NCI-H2227 (cell line): ENCODE data around the gene C6orf136.
"Not testable (repeated sequence)": the region's sequence is repeated elsewhere in the genome, so short reads cannot be mapped to it uniquely, and the experiment has no call there.

ENCODE experiments used
- DNase-seq: peaks from one replicate; lab custom pipeline; 2025; ENCODE audit not compliant: unreplicated experiment; lab: John Stamatoyannopoulos, UW

Gene C6orf136

GRCh38 chr6:30655743-30656094, 8.8 kb downstream of the C6orf136 start:
- no peak for DNase-seq

GRCh38 chr6:30656513-30656912, 9.6 kb downstream of the C6orf136 start:
- DNase-seq, result no peak

GRCh38 chr6:30657454-30657853, 10.5 kb downstream of the C6orf136 start:
- no peak for DNase-seq

DNA sequence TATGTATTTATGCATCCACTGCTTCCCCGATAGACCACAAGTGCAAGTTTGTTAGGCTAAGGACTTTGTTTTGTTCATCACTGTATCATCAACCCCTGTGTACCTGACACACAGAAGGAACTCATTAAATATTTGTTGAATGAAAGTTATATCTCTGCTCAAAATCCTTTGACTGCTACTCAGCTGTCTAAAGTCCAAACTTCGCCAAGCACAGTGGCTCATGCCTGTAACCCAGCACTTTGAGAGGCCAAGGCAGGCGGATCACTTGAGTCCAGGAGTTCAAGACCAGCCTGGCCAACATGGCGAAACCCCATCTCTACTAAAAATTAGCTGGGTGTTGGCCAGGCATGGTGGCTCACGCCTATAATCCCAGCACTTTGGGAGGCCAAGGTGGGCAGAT, 11.0 kb downstream of the C6orf136 start:
- DNase-seq, result not testable (repeated sequence)

GRCh38 chr6:30664994-30665767, 18.2 kb downstream of the C6orf136 start:
- DNase-seq, result no peak

- not testable (repeated sequence) for DNase-seq
These were observed 19.4 kb downstream of the C6orf136 start for GRCh38 chr6:30666300-30666699.

DNA sequence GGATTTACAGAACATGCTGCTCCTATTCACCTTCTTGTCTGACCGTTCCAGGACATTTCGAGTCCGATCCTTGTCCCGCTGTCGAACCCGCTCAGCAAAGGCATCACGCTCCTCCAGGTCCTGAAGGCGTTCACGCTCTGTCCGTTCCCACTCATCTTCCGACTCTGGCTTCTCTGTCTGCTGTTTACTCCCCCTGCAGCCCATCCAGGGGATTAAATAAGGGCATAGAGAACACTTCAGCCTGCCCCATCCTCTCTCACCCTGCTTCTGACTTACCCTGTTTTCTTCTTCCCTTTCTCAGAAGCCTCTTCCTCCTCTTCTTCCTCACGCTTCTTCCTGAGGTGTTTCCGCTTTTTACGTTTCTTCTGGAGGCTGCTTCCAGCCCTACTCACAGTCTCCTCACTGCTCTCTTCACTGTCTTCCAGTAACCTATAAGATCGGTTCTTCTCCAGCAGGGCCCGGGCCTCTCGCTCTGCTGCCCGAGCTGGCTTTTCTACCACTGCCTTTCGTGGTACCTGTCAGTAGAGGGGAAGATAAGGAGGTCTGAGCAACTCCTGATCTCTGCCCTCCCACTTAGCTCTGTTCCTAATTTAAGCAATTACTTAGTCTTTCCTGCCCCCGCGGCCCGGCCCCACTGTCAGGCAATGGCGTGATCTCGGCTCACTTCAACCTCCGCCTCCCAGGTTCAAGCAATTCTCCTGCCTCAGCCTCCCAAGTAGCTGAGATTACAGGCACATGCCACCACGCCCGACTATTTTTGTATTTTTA, 24.0 kb downstream of the C6orf136 start:
- no peak for DNase-seq

DNA sequence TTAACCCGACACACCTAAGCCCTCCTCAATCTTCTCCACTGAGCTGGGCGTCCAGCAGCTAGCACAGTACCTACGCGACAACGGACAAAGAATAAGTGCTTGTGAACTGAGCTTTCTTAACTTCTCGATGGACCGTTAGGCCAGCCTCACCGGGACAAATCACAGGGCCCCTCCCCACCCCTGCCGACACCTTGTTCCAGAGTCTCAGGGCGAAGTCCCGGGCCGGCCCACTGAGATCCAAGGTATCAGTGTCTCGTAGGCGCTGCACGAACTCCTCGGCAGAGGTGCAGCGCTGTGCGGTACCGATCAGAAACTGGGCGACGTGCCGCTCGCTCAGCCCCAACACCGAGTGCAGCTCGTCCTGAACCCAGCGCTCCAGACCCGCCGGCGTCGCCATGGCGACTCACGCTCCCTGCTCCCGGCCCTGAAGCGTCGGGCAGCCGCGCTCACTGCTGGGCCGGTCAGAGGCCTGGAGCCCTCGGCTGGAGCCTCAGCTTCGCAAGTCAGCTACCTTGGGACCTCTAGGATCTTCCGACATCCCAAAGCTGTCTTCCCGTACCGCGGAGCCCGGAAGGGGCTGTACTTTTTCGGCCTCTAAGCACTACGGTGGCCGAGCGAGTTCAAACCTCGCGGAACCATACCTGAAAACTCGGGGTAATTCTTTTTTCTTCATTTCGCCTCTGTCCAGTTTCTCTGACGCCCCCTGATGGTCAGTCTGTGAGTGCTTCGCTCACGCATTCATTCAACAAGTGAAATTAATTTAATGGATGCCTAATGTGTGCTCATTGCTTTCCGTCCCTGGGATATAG, 25.7 kb downstream of the C6orf136 start, which contains the start of gene DHX16:
Gene DHX16 (minus strand): TSS at position 562 of the 809 bp plus-strand sequence. CDS start 165 bp downstream, at position 397.
- DNase-seq, result peak; percentile 98

- DNase-seq, result no peak
These were observed 29.8 kb downstream of the C6orf136 start for GRCh38 chr6:30676660-30677285.

- peak; percentile 76 for DNase-seq
These were observed 32.2 kb downstream of the C6orf136 start for GRCh38 chr6:30678964-30679726.

DNA sequence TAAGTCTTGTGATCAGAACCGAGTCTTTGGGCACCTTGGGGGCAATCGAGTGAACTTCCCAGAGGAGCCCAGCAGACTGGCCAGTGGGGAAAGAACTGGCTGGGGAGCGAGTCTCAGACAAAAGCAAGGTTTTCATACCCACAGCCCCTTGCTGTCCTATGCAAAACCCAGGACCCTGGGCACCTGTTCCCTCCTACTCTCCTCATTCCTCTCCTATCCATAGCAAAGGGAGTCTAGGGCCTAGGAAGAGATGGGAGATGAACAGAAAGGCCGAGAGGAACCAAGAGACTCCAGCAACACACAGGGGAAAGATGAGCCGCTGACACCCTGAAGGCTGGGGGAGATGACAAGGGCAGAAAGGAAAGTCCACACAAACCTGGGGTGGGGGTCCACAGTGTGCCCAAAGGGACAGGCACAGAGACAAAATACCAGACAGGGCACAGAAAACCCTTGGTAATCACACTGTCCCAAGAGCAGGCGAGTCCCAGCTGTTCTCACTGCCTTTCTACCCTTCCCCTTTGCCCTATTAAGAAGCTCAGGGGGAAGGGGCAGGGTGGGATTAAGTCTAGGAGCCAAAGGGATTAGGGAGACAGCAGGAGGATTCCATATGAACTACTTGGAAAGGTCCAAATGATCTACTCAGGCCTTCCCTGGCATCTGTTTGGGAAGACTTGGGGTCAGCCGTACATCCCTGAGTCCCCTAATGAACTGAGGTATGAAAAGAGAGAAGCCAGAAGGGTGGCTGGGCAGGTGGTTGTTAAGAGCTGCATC, 33.0 kb downstream of the C6orf136 start:
- no peak for DNase-seq

DNA sequence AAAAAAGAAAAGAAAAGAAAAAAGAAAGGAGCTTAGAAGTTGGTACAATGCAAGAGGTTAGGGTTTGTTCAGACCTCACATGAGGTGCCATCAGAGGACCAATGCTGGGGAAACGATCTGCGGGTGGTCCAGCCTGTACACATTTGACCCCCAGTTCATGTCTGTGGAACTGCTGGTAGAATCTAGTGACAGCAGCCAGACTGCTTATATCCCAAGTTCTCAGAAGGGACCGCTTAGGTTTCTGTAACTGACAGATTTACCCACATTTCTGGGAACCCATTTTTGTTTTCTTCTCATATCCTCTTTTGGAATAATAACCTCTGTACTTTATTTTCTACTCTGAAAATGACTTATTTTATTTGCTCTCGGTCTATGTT, 34.8 kb downstream of the C6orf136 start:
- no peak for DNase-seq

DNA sequence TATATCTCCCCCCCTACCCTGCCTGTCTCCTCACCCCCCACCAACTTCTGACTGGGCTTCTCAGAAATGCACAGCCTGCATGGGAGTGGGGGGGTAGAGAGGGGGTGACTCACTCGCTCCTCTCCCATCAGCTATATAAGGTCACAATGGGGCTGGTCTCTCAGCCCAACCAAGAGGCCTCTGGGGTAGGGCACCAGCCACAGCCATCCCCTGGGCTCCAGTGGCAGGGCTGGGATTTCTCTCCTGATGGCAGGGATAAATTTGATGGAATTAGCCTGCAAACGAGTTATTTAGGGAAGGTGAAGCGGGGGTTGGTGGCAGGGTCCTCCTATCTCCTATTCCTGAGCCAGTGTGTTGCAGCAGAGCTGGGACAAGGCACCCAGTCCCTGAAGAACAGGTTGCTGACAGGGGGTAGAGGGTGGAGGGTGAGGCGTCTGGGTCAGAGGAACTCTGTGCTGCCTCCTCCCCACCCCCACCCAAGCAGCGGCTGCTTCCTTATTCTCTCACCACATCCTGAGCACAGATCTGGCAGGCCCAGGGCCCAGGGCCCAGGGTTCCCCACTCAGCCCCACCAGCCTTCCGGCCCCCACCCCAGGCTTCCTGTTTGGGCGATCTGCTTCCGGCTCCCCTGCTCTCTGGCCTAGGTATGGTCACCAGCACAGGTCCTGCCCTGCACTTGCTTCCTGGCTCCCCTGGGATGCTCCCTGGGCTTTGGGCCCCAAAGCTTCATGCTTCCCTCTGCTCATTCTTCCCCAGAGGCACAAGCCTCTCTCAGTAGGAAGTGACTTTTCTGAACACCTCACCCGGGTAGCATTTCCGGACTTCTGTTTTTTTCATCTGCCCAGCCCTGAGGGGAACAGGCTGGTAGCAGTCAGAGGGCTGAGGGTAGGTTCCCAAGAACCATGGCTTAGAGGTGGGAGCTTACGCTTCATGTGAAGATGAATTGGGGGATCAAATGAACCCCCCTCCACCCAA, 35.5 kb downstream of the C6orf136 start:
- DNase-seq, result no peak

DNA sequence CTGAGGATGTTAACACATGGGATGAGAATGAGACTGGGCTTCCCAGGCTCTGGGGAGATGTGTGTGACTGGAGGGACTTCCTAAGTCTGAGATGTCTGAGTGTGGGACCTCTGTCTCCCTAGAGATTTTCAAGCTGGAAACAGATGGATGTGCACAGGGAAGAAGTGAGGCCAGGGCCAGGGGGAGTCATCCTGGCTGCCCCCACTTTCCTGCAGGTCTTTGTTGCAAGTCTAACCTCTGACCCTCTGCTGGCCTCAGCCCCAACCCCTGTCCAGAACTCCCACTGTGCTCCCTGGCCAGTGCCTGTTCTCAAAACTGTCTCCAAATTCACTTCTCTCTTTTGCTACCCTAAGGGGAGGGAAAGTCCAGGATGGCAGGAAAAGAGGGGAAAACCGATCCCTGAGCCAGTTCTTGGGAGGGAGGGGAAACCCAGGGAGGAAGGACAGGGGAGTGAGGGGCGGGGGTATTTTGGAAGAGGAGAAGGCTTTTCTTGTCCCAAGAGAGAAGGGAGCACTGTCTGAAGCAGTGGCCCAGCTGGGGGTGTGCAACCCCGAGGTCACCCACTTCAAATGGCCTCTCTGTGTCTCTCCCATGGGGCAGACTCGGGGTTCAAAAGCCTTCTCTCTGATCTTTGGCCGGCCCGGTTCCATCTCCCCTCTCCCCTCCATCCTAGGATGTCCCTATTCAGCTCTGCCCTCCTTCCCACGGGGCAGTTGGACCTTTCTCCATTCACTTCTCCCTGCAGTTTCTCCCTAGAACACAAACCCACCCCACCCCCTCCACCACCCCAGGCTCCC, 36.4 kb downstream of the C6orf136 start:
- DNase-seq, result no peak

DNA sequence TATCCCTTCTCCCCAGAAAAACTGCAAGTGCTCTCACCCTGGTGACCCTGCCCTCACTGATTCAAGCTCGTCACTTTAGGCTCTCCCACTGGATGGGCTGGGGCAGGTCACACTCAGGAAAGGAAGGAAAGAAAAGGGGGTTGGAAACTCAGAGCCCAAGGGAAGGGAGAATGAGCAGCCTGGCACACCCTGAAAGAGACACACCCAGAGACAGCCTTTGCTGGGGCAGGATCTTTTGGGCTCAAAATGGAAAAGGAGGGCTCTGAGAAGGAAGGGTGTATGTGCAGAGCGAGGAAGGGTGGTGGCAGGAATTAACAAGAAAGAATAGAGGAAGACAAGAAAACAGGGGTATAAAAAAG, 37.0 kb downstream of the C6orf136 start:
- no peak for DNase-seq

GRCh38 chr6:30684386-30685156, 37.6 kb downstream of the C6orf136 start:
- no peak for DNase-seq
